Measurements from ENCODE around the gene PRKG1.

DNA sequence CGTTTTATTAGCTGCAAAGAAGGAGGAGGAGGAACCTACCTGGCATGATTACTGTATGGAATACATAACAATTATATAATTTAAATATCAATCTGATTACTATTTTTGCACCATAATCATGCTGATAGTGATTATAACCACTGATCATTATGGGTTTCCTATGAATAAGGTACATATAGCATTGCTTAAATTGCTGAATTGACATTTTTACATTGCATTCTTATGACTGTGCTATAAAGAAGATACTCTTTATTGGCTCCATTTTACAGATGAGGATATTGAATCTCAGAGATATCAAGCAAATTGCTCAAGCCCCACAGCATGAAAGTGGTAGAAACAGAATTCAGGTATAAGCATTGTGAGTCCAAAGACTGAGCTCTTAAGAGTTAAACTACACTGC is 1262.9 kb downstream of the PRKG1 start:
- TF ChIP-seq YY1 (IDR thresholded peaks at IDR 0.05; ENCODE audit: low read depth) (no peak), TEAD4 (IDR thresholded peaks at IDR 0.05) (no peak), RAD21 (IDR thresholded peaks at IDR 0.05; ENCODE audit: low read depth) (no peak), FOXM1 (IDR thresholded peaks at IDR 0.05; ENCODE audit: borderline replicate concordance, low read depth) (no peak)
- TF ChIP-seq, protein P1, sequence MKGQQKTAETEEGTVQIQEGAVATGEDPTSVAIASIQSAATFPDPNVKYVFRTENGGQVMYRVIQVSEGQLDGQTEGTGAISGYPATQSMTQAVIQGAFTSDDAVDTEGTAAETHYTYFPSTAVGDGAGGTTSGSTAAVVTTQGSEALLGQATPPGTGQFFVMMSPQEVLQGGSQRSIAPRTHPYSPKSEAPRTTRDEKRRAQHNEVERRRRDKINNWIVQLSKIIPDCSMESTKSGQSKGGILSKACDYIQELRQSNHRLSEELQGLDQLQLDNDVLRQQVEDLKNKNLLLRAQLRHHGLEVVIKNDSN (IDR thresholded peaks at IDR 0.05), result no peak

Measured in Ishikawa (cell line).